ENCODE results near the gene ZSCAN30.
"Not testable (repeated sequence)": the region's sequence is repeated elsewhere in the genome, so short reads cannot be mapped to it uniquely, and the experiment has no call there.

ZSCAN30 gene

DNA sequence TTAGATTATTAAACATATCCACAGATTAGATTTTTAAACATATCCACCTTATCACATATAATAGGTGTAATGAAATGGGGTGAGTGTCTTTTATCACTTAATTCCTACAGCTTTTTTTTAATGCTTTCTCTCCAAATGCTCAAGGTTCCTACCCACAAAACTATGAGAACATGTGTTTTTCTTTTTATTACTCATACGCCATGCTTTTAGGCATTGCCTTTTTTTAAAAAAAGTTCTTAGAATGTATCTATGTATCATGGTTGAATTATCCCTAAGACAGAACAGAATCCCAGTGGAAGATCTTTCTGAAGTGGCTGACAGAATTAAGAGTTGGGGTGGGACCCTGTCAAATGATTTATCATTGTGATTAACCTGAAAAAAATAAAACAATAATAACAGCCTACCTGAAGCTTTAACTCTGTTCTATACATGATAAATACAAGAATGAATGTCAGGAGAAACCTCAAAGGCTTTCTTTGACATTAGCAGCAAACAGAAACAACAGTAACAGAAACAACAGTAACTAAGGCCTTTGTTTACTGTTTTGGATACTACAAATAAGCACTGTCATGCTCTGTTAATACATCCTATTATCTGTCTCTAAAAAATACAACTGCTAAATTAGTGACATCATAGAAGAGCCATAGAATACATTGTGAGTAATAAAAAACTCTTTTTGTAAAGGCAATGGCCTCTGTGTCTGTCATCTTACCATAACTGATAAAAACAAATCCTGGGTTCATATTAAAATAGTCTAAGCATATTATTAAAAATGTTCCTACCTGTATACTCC lies 53.3 kb downstream of the ZSCAN30 start:
- no peak for DNase-seq (ENCODE audit: low read depth in 2 of 2)

DNA sequence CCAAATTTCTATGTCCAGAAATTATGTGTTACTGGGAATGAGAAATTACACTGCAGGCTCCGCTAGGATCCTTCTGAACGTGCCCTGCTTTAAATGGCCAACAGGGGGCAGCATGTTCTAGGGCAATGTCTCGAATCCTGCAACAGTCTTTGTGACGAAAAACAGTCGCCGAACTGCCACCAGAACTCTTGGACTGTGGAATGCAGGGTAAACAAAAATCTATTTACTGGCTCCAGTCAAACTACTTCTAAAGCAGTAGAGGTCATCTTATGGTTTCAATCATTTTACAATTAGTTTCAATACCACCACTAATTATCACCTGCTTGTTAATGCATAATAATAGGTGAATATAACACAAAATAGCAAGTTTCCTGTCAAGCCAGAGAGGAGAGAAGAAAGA lies 59.0 kb downstream of the ZSCAN30 start:
- peak; percentile 53 to 72 for DNase-seq (ENCODE audit: low read depth in 2 of 2)

DNA sequence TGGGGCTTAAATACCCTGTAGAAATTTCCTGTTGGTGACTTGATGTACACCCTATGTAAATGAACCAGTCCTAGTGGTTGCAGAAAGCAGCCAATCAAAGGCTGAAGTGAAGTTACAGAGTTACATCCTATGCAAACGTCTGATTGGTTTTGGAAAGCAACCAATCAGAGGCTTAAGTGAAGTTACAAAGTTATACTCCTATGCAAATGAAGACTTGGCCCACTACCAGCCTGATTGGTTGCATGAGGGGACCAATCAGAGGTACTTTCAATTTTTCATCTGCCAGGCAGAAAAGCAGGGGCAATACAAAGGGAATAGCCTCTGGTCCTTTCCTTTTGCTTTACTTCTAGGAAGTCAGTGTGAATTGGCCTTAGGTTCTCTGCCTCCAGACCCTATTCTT lies 62.8 kb downstream of the ZSCAN30 start:
- no peak for DNase-seq (ENCODE audit: low read depth in 2 of 2)

DNA sequence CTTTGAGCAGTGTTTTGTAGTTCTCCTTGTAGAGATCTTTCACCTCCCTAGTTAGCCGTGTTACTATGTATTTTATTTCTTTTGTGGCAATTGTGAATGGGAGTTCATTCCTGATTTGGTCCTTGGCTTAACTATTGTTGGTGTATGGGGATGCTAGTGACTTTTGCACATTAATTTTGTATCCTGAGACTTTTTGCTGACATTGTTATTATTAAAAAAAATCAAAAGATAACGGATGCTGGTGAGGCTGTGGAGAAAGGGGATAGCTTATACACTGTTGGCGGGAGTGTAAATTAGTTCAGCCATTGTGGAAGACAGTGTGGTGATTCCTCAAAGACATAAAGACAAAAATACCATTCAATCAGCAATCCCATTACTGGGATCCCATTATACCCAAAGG lies 66.2 kb downstream of the ZSCAN30 start:
- DNase-seq (ENCODE audit: low read depth in 2 of 2) = no peak

DNA sequence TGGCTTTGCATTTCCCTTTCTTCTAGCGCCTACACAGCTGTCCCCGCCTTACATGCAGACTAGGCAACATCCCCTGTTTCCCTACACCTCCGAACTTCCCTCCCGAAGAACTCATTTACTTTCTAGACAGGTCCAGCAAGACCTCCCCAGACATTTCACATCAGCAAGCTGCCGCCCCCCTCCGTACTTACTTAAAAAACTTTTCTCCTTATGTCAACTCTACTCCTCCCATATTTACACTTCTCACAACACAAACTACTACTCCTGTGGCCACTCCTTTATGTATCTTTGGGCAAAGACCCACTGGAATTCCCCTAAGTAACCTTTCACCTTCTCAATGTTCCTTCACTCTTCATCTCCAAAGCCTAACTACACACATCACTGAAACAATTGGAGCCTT lies 69.6 kb downstream of the ZSCAN30 start:
- DNase-seq (ENCODE audit: low read depth in 2 of 2) = no peak

DNA sequence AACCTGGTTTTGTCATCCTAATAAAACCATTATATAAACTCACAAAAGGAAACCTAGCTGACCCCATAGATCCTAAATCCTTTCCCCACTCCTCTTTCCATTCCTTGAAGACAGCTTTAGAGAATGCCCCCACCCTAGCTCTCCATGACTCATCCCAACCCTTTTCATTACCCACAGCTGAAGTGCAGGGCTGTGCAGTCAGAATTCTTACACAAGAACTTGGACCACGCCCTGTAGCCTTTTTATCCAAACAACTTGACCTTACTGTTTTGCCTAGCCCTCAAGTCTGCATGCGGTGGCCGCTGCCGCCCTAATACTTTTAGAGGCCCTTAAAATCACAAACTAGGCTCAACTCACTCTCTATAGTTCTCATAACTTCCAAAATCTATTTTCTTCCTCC lies 70.7 kb downstream of the ZSCAN30 start:
- DNase-seq (ENCODE audit: low read depth in 2 of 2) = not testable (repeated sequence)

DNA sequence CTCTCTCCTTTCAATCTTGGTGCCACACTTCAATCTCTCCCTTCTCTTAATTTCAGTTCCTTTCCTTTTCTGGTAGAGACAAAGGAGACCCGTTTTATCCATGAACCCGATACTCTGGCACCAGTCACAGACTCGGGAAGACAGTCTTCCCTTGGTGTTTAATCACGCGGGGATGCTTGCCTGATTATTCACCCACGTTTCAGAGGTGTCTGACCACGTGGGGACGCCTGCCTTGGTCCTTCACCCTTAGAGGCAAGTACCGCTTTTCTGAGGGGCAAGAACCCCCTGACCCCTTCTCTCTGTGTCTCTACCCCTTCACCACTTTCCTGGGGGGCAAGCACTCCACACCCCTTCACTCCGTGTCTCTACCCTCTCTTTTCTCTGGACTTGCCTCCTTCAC lies 73.4 kb downstream of the ZSCAN30 start:
- not testable (repeated sequence) for DNase-seq (ENCODE audit: low read depth in 2 of 2)

DNA sequence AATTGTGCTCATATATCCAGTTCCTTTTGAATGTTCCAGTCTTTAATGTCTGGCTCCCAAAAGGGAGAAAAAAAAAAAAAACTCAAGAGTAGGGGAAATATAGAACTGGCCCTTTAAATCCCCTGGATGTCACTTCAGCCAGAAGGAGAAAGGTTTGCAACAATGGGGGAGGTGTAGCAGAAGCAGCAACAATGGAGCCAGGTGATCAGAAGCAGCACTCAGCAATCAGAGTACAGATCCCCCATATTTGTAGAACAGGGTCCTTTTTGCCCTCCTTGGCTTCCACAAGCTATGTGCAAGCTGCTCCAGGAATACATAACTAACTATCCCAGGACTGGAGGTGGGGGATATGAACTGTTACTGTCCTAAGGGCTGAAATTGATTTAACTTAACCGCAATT lies 75.0 kb downstream of the ZSCAN30 start:
- DNase-seq (ENCODE audit: low read depth in 2 of 2) = no peak

DNA sequence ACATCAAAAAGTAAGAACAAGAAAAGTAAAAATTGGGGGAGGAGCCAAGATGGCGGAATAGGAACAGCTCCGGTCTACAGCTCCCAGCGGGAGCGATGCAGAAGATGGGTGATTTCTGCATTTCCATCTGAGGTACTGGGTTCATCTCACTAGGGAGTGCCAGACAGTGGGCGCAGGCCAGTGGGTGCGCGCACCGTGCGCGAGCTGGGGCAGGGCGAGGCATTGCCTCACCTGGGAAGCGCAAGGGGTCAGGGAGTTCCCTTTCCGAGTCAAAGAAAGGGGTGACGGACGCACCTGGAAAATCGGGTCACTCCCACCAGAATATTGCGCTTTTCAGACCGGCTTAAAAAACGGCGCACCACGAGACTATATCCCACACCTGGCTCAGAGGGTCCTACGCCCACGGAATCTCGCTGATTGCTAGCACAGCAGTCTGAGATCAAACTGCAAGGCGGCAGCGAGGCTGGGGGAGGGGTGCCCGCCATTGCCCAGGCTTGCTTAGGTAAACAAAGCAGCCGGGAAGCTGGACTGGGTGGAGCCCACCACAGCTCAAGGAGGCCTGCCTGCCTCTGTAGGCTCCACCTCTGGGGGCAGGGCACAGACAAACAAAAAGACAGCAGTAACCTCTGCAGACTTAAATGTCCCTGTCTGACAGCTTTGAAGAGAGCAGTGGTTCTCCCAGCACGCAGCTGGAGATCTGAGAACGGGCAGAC lies 84.1 kb downstream of the ZSCAN30 start:
- DNase-seq (ENCODE audit: low read depth in 2 of 2) = not testable (repeated sequence)

DNA sequence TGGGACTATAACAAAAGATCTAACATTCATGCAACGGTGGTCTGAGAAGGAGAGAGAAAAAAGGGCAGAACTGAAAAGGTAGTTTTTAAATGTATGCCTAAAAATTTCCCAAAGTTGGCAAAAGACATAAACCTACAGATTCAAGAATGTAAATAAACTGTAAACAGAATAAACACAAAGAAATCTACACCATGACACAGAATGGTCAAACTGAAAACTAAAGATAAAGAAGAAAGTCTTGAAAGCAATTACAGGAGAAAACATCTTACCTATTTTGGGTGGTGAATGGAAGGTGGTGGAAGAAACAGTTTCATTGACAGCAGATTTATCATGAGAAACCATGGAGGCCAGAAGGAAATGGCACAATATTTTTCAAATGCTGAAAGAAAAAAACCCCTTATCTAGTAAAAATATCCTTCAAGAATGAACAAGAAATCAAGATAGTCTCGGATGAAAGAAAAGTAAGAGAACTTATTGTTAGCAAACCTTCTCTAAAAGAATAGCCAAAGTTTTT lies 84.8 kb downstream of the ZSCAN30 start:
- no peak for DNase-seq (ENCODE audit: low read depth in 2 of 2)

DNA sequence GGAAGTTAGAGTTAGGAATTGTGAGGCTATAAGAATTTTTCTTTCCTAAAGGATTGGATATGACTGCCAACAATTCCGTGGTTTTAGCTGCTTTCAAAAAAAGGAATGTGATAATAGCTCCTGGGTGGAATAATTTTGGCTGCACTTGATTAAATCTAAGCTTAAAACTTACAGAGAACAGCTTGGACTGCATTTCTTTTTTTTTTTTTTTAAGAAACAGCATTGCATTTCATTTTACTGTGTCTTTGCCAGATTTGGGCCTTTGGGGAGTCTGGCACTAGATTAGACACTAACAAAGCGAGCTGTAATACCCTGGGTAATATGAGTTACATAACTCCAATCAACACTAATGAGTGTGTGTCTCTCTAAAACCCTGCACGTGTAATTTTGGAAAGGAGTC lies 87.0 kb downstream of the ZSCAN30 start:
- DNase-seq (ENCODE audit: low read depth in 2 of 2) = no peak

DNA sequence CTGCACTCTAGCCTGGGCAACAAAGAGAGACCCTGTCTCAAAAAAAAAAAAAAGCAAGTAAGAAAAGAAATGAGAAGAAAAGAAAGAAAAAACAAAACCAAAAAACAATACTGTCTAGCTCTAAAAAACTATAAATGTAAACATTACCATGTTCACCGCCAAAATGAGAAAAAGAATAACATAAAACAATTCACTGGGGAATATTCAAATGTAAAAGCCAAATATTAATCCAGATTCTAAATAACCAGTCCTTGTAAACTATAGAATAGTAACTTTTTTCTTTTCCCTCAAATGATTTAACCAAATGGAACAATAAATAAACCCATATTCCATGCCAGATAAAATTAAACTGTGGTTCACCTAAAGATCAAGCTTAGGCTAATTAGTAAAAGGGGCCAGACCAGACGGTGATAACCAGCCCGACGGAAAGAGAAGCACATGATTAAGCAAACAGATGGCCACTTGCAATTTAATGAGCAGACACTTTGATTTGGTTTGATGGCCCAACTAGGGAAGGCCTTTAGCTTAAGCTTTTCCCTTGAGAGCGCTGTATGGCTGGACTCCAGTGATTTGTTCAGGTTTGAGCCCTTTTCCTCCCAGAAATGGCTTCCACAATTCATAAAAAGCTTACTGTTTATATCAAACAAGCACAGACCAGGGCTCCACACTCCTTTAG lies 88.6 kb downstream of the ZSCAN30 start:
- DNase-seq (ENCODE audit: low read depth in 2 of 2) = no peak
